GM19023 (cell line): ENCODE data around the gene CCS.
"Not testable (repeated sequence)": the region's sequence is repeated elsewhere in the genome, so short reads cannot be mapped to it uniquely, and the experiment has no call there.

ENCODE experiments used
- ATAC-seq: cut with Tn5 transposase; IDR thresholded peaks from one replicate; pipeline ENCODE4 v1.9.1; 2021; ENCODE audit warnings: mild to moderate bottlenecking, moderate library complexity; ENCODE audit not compliant: unreplicated experiment

CCS gene

GRCh38 chr11:66625041-66625751 is 32.2 kb downstream of the CCS start:
- ATAC-seq: no peak

GRCh38 chr11:66625752-66626149 is 32.8 kb downstream of the CCS start:
- ATAC-seq: no peak

GRCh38 chr11:66626382-66626781 is 33.4 kb downstream of the CCS start:
- no peak for ATAC-seq

- no peak for ATAC-seq
Measured at GRCh38 chr11:66626926-66627325, 33.9 kb downstream of the CCS start.

- no peak for ATAC-seq
Measured at GRCh38 chr11:66628061-66628603, 35.1 kb downstream of the CCS start.

GRCh38 chr11:66629356-66629755 is 36.4 kb downstream of the CCS start:
- no peak for ATAC-seq

- ATAC-seq: no peak
Measured at GRCh38 chr11:66631883-66632282, 38.9 kb downstream of the CCS start.

GRCh38 chr11:66632952-66633351 is 40.0 kb downstream of the CCS start:
- no peak for ATAC-seq

- ATAC-seq: no peak
Measured at GRCh38 chr11:66636411-66636810, 43.4 kb downstream of the CCS start.

GRCh38 chr11:66637557-66638176 is 44.7 kb downstream of the CCS start:
- no peak for ATAC-seq

- peak; percentile 97 for ATAC-seq
Measured at GRCh38 chr11:66638177-66639065, 45.4 kb downstream of the CCS start, which contains the start of gene RBM4. Gene RBM4 (plus strand): TSS chr11:66638703. CDS start chr11:66639712, 1,009 bp downstream.

- no peak for ATAC-seq
Measured at GRCh38 chr11:66639066-66639813, 46.3 kb downstream of the CCS start.

GRCh38 chr11:66639814-66640340 is 46.9 kb downstream of the CCS start:
- ATAC-seq: not testable (repeated sequence)

GRCh38 chr11:66641834-66642233 is 48.8 kb downstream of the CCS start:
- no peak for ATAC-seq

- ATAC-seq: no peak
Measured at GRCh38 chr11:66643745-66644437, 50.9 kb downstream of the CCS start.

GRCh38 chr11:66646828-66647227 is 53.8 kb downstream of the CCS start:
- no peak for ATAC-seq

- ATAC-seq: no peak
Measured at GRCh38 chr11:66649903-66650302, 56.9 kb downstream of the CCS start.

- no peak for ATAC-seq
Measured at GRCh38 chr11:66651016-66651415, 58.0 kb downstream of the CCS start.

GRCh38 chr11:66652651-66653050 is 59.7 kb downstream of the CCS start:
- no peak for ATAC-seq

GRCh38 chr11:66653123-66653522 is 60.1 kb downstream of the CCS start:
- no peak for ATAC-seq
